SK-N-DZ (cell line): ENCODE measurements around the gene MACROD2.

Experiments used
- DNase-seq: peaks from one replicate; pipeline ENCODE4 v3.0.0-alpha.2; 2015; ENCODE audit warnings: low spot score

MACROD2 gene

DNA sequence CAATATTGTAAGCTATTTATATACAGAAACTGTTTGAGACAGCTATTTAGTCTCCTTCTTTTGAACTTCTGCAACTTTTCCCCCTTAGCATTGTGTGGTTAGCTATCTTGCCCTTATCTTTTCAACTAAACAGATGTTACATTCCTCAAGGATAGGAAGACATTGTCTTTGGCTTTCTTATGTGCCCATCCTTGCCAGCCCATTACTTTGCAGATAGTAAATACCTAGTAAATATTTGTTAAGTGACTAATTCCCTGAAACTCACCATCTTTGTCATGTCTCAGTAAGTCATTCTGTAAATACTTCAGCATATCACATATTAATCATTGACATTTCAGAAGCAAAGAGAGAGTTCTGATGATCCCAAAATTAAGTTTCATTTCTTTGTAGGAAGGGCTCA lies 411.2 kb downstream of the MACROD2 start:
- no peak for DNase-seq

DNA sequence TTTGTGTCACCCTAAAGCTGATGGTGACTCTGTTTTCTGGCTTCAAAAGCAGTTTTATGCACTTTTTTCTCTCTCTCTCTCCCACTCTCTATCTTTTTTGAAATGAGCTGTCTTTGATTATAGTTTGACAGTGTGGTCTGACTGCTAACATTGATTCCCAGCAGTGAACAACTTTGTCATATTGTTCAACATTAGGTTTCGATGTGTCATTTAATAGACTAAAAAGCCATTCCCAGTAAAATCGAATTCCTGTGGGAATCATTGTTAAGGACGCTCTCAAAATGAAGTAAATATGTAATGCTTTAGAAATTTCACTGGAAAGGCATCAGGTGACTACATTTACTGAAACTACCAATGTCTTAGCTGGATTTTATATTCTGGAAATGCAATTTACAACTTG lies 412.0 kb downstream of the MACROD2 start:
- DNase-seq: no peak

GRCh38 chr20:14410869-14411555 lies 415.7 kb downstream of the MACROD2 start:
- DNase-seq: no peak

DNA sequence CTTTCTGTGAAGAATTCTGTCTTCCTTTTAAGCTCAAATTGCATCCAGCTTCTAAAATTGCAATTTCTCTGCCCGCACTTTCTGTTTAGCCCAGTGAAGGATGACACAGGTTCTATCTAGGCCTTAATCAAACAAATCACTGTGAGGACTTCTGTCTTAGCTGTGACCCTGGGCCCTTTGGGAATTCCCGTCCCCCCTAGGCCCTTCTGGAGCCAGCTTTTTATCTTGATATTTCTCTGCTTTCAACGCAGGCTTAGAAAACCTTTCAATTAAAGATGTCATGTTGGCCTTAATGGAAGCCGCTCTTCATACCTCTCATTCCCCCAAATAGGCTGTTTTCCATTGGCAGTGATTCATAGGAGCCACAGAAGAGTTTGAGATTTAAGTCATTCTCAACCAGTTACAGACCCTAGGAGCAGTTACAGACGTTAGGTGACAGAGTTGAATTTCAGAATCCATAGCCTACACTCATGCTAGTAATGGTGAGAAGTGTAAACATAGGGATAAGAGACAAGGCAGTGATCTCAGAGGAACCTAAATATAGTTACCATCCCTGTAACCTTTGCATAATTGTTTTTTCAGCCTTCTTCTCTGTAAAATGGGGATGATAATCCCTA lies 416.9 kb downstream of the MACROD2 start:
- peak; percentile 98 for DNase-seq

GRCh38 chr20:14413835-14414234 lies 418.5 kb downstream of the MACROD2 start:
- peak; percentile 67 for DNase-seq

- no peak for DNase-seq
Observed at GRCh38 chr20:14414560-14414959, 419.2 kb downstream of the MACROD2 start.

- DNase-seq: peak; percentile 73
Observed at GRCh38 chr20:14415467-14415866, 420.2 kb downstream of the MACROD2 start.

DNA sequence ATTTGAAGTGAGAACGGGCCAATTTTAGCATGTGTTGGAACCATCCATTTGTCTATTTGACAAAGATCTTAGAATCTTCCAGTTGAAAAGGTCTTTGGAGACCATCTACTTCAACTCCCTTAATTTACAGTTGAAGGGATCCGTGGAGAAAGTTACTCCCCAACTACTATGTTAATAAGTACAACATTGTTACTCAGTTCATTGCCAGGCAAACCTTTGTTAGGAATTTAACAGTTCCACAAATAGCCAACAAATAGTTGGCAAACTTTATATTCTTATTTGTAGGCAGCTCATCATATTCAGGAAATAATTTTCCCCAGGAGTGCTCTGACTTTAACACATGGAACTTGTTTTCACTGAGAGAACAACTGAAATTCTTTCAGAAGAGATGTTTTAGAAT lies 423.1 kb downstream of the MACROD2 start:
- no peak for DNase-seq

- DNase-seq: no peak
Observed at GRCh38 chr20:14422892-14423291, 427.6 kb downstream of the MACROD2 start.

DNA sequence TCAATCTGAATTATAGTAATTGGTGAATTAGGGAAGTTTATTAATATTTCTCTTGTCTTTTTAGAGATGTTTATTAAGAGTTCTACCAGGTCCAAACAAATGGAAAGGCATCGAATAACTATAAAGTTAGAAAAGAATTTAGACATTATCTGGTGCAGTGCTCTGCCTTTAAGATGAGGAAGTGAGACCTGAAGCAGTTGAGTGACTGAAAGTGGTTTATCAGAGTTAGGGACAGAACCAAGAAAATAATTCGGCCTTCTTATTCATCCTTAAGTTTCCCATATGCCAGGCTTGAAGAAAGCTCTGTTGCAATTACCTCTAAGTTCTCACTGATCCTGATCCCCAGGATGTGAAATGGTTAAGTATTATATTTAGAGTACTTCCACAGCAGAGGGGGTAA lies 436.3 kb downstream of the MACROD2 start:
- DNase-seq: no peak

DNA sequence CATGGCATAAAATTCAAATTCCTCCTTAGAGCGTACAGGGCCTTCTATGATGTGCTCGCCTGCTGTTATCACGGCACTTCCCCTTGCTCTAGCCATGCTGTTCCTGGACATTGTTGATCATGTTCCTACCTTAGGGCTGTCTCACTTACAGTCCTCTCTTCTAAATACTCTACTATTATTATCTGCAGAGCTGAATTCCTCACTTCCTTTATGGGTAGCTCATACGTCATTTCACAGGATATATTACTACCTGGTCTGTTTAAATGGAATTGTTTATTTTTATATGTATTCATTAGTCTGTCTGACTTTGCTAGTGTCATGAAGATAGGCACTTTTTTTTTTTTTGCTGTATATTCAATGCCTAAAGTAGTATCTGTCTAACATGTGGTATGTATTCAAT lies 436.8 kb downstream of the MACROD2 start:
- DNase-seq: no peak

GRCh38 chr20:14432597-14432996 lies 437.3 kb downstream of the MACROD2 start:
- no peak for DNase-seq

DNA sequence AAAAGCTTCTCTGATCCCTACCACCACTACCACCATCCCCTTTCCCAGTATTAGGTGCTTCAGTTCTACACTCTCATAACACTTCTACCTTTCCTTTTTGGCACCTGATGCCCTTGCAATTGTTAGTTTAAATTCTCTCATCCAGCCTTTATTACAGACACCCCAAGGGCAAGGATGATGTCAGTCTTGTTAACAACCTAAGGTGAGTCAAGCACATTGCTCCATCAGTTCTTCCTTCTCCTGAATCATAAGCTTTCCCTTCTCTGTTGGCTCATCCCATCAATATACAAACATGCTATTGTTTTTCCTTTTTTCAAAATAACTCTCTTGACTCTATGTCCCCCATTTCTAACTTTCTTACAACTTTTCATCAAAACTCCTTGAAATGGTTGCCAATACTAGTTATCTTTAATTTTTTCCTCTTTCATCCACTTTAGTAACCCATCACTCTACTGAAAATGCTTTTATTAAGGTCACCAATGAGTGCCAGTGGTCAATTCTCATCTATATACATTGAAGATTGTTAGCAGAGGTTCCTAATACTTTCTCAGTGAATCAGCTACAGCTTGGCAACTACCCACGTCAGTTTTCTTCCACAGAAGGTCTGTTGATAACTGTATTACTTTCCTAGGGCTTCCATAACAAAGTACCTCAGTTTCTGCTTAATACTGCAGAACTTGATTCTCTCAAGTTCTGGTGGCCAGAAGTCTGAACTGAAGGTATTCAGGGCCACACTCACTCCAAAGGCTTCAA lies 439.2 kb downstream of the MACROD2 start:
- no peak for DNase-seq

DNA sequence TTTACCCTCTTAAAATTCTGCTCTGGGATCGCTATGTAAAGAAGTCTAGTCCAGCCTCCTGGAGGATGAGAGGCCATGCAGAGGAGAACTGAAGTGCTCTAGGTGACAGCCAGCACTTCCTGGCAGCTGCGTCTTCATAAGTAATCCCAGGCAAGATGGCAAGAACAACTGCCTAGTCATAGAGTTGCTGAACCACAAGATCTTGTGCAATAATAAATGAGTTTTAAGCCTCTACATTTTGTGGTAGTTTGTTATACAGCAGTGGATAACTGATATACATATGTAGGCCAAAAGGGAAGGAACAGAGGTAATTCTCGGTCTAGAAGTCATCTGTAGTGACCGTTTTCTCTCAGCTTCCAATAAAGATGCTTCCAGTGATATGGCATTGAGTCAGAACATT lies 445.9 kb downstream of the MACROD2 start:
- no peak for DNase-seq

GRCh38 chr20:14444106-14444505 lies 448.8 kb downstream of the MACROD2 start:
- no peak for DNase-seq

DNA sequence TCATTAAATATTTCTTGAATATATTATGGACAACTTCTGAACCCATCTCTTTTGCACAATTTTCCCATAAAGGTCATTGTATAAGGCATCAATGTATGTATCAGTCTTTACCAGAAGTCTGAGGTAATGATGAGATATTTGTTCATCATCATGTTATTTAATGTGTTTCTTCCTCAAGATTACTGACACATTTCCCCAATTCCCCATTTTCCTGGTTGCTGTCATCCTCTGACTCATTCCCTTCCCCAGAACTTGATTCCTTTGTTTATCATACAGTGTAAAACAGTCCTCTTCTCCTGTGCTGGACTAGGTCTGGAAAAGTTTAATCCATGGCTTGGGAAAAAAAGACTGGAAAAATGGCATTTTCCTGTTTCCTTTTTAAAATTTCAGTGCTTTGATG lies 450.0 kb downstream of the MACROD2 start:
- no peak for DNase-seq

DNA sequence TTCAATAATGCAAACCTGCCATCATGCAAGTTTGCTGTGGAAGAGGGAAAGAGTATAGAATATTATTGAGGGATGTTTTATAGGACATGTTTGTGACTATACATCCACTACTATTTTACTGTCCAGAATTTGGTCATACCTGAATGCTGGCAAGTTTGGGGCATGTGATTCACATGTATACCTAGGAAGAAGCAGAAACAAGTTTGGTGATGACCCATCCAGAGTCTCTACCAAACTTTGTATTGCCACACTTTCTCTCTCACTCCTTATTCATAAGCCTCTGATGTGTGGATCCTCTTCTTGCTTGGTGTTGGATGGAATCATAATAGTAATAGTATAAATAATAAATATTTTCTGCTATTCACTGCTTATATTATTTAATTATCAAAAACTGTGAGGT lies 450.6 kb downstream of the MACROD2 start:
- DNase-seq: no peak

DNA sequence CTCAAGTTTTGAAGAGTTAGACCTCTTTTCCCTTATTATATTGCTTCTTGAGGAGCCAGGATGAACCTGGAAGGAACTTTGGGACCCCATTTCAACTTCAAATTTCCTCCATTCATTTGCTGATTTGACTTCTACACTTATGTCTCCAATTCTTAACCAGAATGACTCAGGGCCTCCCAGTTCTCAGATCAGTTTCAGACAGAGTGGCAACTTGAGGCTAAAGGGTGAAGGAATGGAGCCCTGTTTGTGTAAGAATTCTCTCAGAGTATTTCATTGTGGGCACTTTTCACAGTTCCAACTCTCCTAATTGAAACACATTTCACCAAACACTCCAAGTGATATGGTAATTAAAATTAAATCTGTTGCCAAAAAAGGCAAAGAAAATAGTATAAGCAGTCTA lies 451.1 kb downstream of the MACROD2 start:
- DNase-seq: no peak

- DNase-seq: no peak
Observed at GRCh38 chr20:14449323-14449722, 454.0 kb downstream of the MACROD2 start.

DNA sequence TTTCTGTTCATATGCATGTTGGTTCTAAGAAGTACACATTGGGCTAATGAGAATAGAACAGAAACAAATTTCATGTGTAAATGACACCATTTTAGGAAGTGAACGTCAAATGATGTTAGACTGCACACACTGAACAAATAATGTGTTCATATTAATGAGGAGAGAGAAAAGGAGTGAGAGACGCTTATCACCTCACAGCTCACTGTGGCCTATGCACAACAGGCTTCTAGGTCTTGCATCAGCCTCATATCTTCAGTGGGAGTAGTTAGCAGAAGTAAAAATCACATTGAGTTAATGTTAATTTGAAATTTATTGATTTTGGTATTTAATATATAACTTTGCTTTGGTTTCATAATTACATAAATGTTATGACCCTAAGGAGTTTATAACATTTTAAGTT lies 454.9 kb downstream of the MACROD2 start:
- no peak for DNase-seq

- DNase-seq: no peak
Observed at GRCh38 chr20:14451458-14451857, 456.1 kb downstream of the MACROD2 start.

GRCh38 chr20:14453259-14453658 lies 457.9 kb downstream of the MACROD2 start:
- no peak for DNase-seq

GRCh38 chr20:14454296-14454695 lies 459.0 kb downstream of the MACROD2 start:
- DNase-seq: no peak
